ENCODE measurements around the gene ITGB3. TPM values are rescaled to one million over a fixed set of nuclear protein-coding genes. Genes with fewer than 3 reads are reported as not detected.
A peak's percentile ranks its signal among the peaks of the same experiment; 100 is the strongest.

ITGB3 gene
- total and polyA plus RNA-seq, 9 of the 15 experiments (the other 6 are each of a cell fraction or from before 2014, with no cell fraction given): 0.08 to 2.6 (median 0.62) TPM; not detected in 1

DNA sequence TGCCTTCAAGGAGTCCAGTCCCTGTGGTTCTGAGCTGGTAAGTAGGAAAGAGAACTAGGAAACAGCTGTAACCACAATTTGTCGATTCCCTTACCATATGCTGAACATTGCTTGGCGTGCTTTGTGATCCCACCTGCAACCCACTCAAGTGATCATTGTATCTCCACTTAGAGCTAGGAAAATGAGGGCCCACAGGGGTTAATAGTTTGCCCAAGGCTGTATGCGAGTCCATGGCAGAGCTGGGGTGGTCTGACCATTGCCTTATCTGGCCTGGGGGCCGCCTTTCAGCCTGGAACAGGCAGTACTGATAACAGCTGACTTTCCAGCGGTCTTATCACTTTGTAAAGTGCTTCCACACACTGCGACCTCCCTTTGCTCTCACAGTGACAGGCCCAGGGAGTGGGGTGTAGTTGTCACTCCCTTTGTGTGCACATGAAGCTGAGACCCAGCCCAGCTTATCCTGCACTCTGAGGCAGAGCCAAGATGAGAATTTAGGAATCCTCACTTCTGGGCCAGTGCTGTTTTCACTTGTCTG is 34.7 kb upstream of the ITGB3 start (continued):
- TF ChIP-seq SMARCB1 (IDR thresholded peaks at IDR 0.05; ENCODE audit: insufficient read length, low read depth): no peak
- no peak for TF ChIP-seq IRF2 (CRISPR knock-in tag; IDR thresholded peaks at IDR 0.05)
- TF ChIP-seq ZNF354B (CRISPR knock-in tag; IDR thresholded peaks at IDR 0.05): no peak
- peak in 1 of 2 experiments; percentile 38; a peak in 1 of 4 replicates for TF ChIP-seq SIN3A (IDR thresholded peaks at IDR 0.05; ENCODE audit: borderline replicate concordance in 2 of 2, control insufficient read depth in 1 of 2, low read depth in 2 of 2, low read length in 2 of 2)
- peak; percentile 85 for TF ChIP-seq PML (IDR thresholded peaks at IDR 0.05; ENCODE audit: low read length)
- no peak for TF ChIP-seq MAFK (IDR thresholded peaks at IDR 0.05; ENCODE audit: low read length)
- no peak for TF ChIP-seq SETDB1 (IDR thresholded peaks at IDR 0.05; ENCODE audit: low read length)
- TF ChIP-seq, protein P1, sequence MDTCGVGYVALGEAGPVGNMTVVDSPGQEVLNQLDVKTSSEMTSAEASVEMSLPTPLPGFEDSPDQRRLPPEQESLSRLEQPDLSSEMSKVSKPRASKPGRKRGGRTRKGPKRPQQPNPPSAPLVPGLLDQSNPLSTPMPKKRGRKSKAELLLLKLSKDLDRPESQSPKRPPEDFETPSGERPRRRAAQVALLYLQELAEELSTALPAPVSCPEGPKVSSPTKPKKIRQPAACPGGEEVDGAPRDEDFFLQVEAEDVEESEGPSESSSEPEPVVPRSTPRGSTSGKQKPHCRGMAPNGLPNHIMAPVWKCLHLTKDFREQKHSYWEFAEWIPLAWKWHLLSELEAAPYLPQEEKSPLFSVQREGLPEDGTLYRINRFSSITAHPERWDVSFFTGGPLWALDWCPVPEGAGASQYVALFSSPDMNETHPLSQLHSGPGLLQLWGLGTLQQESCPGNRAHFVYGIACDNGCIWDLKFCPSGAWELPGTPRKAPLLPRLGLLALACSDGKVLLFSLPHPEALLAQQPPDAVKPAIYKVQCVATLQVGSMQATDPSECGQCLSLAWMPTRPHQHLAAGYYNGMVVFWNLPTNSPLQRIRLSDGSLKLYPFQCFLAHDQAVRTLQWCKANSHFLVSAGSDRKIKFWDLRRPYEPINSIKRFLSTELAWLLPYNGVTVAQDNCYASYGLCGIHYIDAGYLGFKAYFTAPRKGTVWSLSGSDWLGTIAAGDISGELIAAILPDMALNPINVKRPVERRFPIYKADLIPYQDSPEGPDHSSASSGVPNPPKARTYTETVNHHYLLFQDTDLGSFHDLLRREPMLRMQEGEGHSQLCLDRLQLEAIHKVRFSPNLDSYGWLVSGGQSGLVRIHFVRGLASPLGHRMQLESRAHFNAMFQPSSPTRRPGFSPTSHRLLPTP (IDR thresholded peaks at IDR 0.05; ENCODE audit: borderline replicate concordance, extremely low read depth, insufficient read length): no peak
- TF ChIP-seq, protein P2, sequence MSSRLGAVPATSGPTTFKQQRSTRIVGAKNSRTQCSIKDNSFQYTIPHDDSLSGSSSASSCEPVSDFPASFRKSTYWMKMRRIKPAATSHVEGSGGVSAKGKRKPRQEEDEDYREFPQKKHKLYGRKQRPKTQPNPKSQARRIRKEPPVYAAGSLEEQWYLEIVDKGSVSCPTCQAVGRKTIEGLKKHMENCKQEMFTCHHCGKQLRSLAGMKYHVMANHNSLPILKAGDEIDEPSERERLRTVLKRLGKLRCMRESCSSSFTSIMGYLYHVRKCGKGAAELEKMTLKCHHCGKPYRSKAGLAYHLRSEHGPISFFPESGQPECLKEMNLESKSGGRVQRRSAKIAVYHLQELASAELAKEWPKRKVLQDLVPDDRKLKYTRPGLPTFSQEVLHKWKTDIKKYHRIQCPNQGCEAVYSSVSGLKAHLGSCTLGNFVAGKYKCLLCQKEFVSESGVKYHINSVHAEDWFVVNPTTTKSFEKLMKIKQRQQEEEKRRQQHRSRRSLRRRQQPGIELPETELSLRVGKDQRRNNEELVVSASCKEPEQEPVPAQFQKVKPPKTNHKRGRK (tag; IDR thresholded peaks at IDR 0.05): no peak
- TF ChIP-seq ZNF444 (CRISPR knock-in tag; IDR thresholded peaks at IDR 0.05): no peak
- TF ChIP-seq ZFP30 (CRISPR knock-in tag; IDR thresholded peaks at IDR 0.05; ENCODE audit: borderline replicate concordance): no peak
- TF ChIP-seq, protein P3, sequence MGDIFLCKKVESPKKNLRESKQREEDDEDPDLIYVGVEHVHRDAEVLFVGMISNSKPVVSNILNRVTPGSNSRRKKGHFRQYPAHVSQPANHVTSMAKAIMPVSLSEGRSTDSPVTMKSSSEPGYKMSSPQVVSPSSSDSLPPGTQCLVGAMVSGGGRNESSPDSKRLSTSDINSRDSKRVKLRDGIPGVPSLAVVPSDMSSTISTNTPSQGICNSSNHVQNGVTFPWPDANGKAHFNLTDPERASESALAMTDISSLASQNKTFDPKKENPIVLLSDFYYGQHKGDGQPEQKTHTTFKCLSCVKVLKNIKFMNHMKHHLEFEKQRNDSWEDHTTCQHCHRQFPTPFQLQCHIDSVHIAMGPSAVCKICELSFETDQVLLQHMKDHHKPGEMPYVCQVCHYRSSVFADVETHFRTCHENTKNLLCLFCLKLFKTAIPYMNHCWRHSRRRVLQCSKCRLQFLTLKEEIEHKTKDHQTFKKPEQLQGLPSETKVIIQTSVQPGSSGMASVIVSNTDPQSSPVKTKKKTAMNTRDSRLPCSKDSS (IDR thresholded peaks at IDR 0.05; ENCODE audit: low read depth, partially characterized antibody): no peak
- TF ChIP-seq KAT8 (IDR thresholded peaks at IDR 0.05; ENCODE audit: low read depth): no peak
- TF ChIP-seq FOXK2 (conservative IDR thresholded peaks at IDR 0.05 in 1 of 2, IDR thresholded peaks at IDR 0.05 in 1 of 2; ENCODE audit: low read depth in 2 of 2): peak in 1 of 2 experiments; percentile 51; a peak in 2 of 4 replicates
- peak; percentile 88 for TF ChIP-seq KLF16 (IDR thresholded peaks at IDR 0.05)
- TF ChIP-seq NRF1 (conservative IDR thresholded peaks at IDR 0.05 in 1 of 2, IDR thresholded peaks at IDR 0.05 in 1 of 2): no peak; a peak in 1 of 4 replicates
- TF ChIP-seq PHTF2 (CRISPR knock-in tag; IDR thresholded peaks at IDR 0.05): no peak
- peak; percentile 76 for TF ChIP-seq LEF1 (IDR thresholded peaks at IDR 0.05)
- no peak for TF ChIP-seq ZNF699 (CRISPR knock-in tag; IDR thresholded peaks at IDR 0.05; ENCODE audit: insufficient replicate concordance)
- no peak for TF ChIP-seq E2F3 (CRISPR knock-in tag; IDR thresholded peaks at IDR 0.05)
- TF ChIP-seq BRCA1 (IDR thresholded peaks at IDR 0.05): no peak
- no peak for TF ChIP-seq BRCA1 (CRISPR knock-in tag; IDR thresholded peaks at IDR 0.05)
- TF ChIP-seq PRPF4 (IDR thresholded peaks at IDR 0.05; ENCODE audit: insufficient read depth, low read depth, low read length, poor library complexity, severe bottlenecking): no peak
- TF ChIP-seq TAF1 (IDR thresholded peaks at IDR 0.05; ENCODE audit: control insufficient read depth, extremely low read depth, insufficient read depth, low read length, severe bottlenecking): peak; percentile 21
- TF ChIP-seq ELF4 (CRISPR knock-in tag; IDR thresholded peaks at IDR 0.05): 0 out of 2 replicates have a peak, but pooled peaks have one; percentile 2
